HepG2 (cell line): ENCODE data around the gene MRFAP1L1. TPM values are rescaled to one million over a fixed set of nuclear protein-coding genes. Genes with fewer than 3 reads are reported as not detected.

ENCODE experiments used
- CBX1 ChIP-seq: IDR thresholded peaks from one replicate; pipeline ENCODE4 v1.6.1; 2016; ENCODE audit warnings: antibody characterized with exemption, low read depth
- HNRNPUL1 ChIP-seq: fragments of 200-400 bp; formaldehyde crosslinking; IDR thresholded peaks from 2 replicates; pipeline ENCODE4 v1.6.1; 2017; ENCODE audit warnings: low read depth, mild to moderate bottlenecking, low read length, moderate library complexity
- KAT8 ChIP-seq: IDR thresholded peaks from 2 replicates; pipeline ENCODE4 v1.6.1; 2016; ENCODE audit warnings: missing genetic modification reagents, missing compliant biosample characterization
- MIXL1 ChIP-seq: IDR thresholded peaks from 2 replicates; pipeline ENCODE4 v1.6.1; 2016
- NRL ChIP-seq: sonication (generic); formaldehyde crosslinking; IDR thresholded peaks from 2 replicates; pipeline ENCODE4 v1.5.0; 2020; ENCODE audit warnings: missing genetic modification reagents, mild to moderate bottlenecking, moderate library complexity, borderline replicate concordance
- SMC3 ChIP-seq: IDR thresholded peaks from 2 replicates; pipeline ENCODE4 v1.6.1; 2011; ENCODE audit warnings: low read length, improper control_type of control experiment
- SP5 ChIP-seq: IDR thresholded peaks from 2 replicates; pipeline ENCODE4 v1.6.1; 2016; ENCODE audit warnings: low read depth, borderline replicate concordance
- TRIM24 ChIP-seq: sonication (generic); formaldehyde crosslinking; IDR thresholded peaks from 2 replicates; pipeline ENCODE4 v1.8.0; 2022; ENCODE audit warnings: mild to moderate bottlenecking, missing genetic modification reagents
- U2AF1 ChIP-seq: fragments of 200-400 bp; formaldehyde crosslinking; optimal IDR thresholded peaks from 2 replicates; pipeline ENCODE3; 2017; ENCODE audit warnings: mild to moderate bottlenecking, low read depth, low read length
- ZBTB20 ChIP-seq: sonication (generic); formaldehyde crosslinking; IDR thresholded peaks from 2 replicates; pipeline ENCODE4 v1.8.1; 2023; ENCODE audit warnings: missing genetic modification reagents, low read depth, mild to moderate bottlenecking, borderline replicate concordance
- ZBTB42 ChIP-seq: sonication (generic); formaldehyde crosslinking; IDR thresholded peaks from 2 replicates; pipeline ENCODE4 v1.5.0; 2020; ENCODE audit warnings: mild to moderate bottlenecking, missing genetic modification reagents
- ZKSCAN8 ChIP-seq: IDR thresholded peaks from 2 replicates; pipeline ENCODE4 v1.6.1; 2016; ENCODE audit warnings: borderline replicate concordance, missing genetic modification reagents, missing compliant biosample characterization
- ZNF180 ChIP-seq: sonication (generic); formaldehyde crosslinking; IDR thresholded peaks from 2 replicates; pipeline ENCODE4 v1.4.0; 2020; ENCODE audit warnings: low read depth, missing genetic modification reagents, borderline replicate concordance
- ZNF331 ChIP-seq: sonication (generic); formaldehyde crosslinking; IDR thresholded peaks from 2 replicates; pipeline ENCODE4 v1.4.0; 2020; ENCODE audit warnings: missing genetic modification reagents
- ZNF543 ChIP-seq: sonication (generic); formaldehyde crosslinking; IDR thresholded peaks from 2 replicates; pipeline ENCODE4 v1.4.0; 2020; ENCODE audit warnings: mild to moderate bottlenecking, missing genetic modification reagents
- ZNF558 ChIP-seq: sonication (generic); formaldehyde crosslinking; IDR thresholded peaks from 2 replicates; pipeline ENCODE4 v1.9.0; 2022; ENCODE audit warnings: mild to moderate bottlenecking, missing genetic modification reagents, borderline replicate concordance
- ZNF775 ChIP-seq: sonication (generic); formaldehyde crosslinking; IDR thresholded peaks from 2 replicates; pipeline ENCODE4 v1.4.0; 2020; ENCODE audit warnings: missing genetic modification reagents, mild to moderate bottlenecking, moderate library complexity, borderline replicate concordance
- polyA plus RNA-seq, 8 experiments: library from polyadenylated mRNA; depleted of rRNA in 3 of 8; stranded (reverse) in 7 of 8; unstranded in 1 of 8; fragments of >200 nt; fragmentation: Illumina TruSeq in 4 of 8; extraction: Trizol in 4 of 8; gene quantifications; 2 replicates each; pipeline versions ENCODE4 v1.2.1 to v1.2.3, GENCODE V29; 2011 to 2016; ENCODE audit warnings: low read depth in 4 of 8, missing spikeins in 1 of 8, mixed read lengths in 1 of 8; ENCODE audit not compliant: insufficient read depth in 1 of 8
- total RNA-seq, 5 experiments: library from RNA; depleted of rRNA; stranded (reverse); fragments of >200 nt; fragmentation: Illumina TruSeq; extraction: Trizol; gene quantifications; 2 replicates each; pipeline ENCODE4 v1.2.3, GENCODE V29; 2016; ENCODE audit warnings: low read depth in 1 of 5
- TF ChIP-seq, protein P1 (sequence below): sonication (generic); formaldehyde crosslinking; IDR thresholded peaks from 2 replicates; pipeline ENCODE4 v1.8.1; 2023; ENCODE audit warnings: mild to moderate bottlenecking, moderate library complexity, missing genetic modification reagents
- TF ChIP-seq, protein P2 (sequence below): sonication (generic); formaldehyde crosslinking; IDR thresholded peaks from 2 replicates; pipeline ENCODE4 v1.8.0; 2022; ENCODE audit warnings: mild to moderate bottlenecking, missing genetic modification reagents, moderate library complexity
- TF ChIP-seq, protein P3 (sequence below): fragments of 450-650 bp; IDR thresholded peaks from 2 replicates; pipeline ENCODE4 v1.6.1; 2016
- TF ChIP-seq, protein P4 (sequence below): sonication (generic); formaldehyde crosslinking; IDR thresholded peaks from 2 replicates; pipeline ENCODE4 v1.4.0; 2020; ENCODE audit warnings: missing genetic modification reagents

Gene MRFAP1L1
- total and polyA plus RNA-seq, 2 of the 13 experiments (the other 11 are each of a cell fraction or from before 2014, with no cell fraction given): 44.8 to 76.6 TPM

DNA sequence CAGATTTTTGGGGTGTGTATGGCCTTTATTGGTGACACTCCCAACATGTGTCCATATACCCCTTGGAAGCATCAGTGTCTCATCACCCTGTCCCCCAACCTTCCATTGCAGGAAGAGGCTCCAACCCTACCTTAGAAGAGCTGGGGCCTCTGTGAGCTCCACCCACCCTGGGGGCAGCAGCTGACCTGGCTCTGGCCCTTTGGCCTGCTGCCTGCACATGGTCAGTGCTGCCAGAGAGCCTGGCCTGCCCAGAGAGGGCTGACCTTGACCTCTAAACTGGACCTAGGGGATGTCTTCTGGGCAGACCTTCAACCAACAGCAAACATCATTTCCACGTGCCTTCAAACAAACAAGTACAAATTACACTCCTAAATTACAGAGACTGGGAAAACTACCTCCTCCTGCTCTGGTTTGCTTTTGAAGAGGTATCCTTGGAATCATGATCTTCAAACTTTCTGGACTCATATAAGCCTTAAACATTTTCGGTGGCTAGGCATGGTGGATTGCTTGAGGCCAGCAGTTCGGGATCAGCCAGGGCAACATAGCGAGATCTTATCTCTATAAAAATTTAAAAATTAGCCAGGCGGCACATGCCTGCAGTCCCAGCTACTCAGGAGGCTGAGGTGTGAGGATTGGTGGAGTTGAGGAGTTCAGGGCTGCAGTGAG, 45.6 kb upstream of the MRFAP1L1 start (continued):
- peak; percentile 90 for TF ChIP-seq MIXL1 (CRISPR knock-in tag)
- TF ChIP-seq SP5 (CRISPR knock-in tag): peak; percentile 98
- TF ChIP-seq, protein P1, sequence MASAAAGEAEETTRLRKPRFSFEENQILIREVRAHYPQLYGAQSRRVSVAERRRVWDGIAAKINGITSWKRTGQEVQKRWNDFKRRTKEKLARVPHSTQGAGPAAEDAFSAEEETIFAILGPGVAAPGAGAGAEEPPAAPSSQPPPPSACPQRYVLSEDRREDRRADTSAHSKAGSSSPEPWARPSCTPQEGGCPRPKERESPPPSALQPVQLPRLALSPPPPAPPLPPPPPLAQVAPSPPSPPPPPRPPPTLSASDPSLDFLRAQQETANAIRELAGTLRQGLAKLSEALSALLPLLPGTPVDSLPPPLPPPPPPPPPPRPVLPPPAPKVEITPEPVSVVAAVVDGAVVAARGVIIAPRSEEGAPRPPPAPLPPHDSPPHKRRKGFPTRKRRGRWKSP: peak; percentile 42; the same call in 1 of the 2 replicates
- TF ChIP-seq, protein P2, sequence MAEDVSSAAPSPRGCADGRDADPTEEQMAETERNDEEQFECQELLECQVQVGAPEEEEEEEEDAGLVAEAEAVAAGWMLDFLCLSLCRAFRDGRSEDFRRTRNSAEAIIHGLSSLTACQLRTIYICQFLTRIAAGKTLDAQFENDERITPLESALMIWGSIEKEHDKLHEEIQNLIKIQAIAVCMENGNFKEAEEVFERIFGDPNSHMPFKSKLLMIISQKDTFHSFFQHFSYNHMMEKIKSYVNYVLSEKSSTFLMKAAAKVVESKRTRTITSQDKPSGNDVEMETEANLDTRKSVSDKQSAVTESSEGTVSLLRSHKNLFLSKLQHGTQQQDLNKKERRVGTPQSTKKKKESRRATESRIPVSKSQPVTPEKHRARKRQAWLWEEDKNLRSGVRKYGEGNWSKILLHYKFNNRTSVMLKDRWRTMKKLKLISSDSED (CRISPR knock-in tag): no peak
- TF ChIP-seq ZNF775 (CRISPR knock-in tag): no peak
- no peak for TF ChIP-seq CBX1
- TF ChIP-seq ZBTB20: peak; percentile 92; the same call in 1 of the 2 replicates
- peak; percentile 95 for TF ChIP-seq ZKSCAN8 (CRISPR knock-in tag)
- TF ChIP-seq U2AF1: no peak
- no peak for TF ChIP-seq ZBTB42 (CRISPR knock-in tag)
- peak; percentile 79; the same call in 1 of the 2 replicates for TF ChIP-seq NRL (CRISPR knock-in tag)
- TF ChIP-seq KAT8 (CRISPR knock-in tag): peak; percentile 77
- no peak for TF ChIP-seq ZNF558
- TF ChIP-seq ZNF180 (CRISPR knock-in tag): no peak
- peak; percentile 28; the same call in 1 of the 2 replicates for TF ChIP-seq SMC3
- no peak for TF ChIP-seq HNRNPUL1
- no peak for TF ChIP-seq TRIM24
- TF ChIP-seq, protein P3, sequence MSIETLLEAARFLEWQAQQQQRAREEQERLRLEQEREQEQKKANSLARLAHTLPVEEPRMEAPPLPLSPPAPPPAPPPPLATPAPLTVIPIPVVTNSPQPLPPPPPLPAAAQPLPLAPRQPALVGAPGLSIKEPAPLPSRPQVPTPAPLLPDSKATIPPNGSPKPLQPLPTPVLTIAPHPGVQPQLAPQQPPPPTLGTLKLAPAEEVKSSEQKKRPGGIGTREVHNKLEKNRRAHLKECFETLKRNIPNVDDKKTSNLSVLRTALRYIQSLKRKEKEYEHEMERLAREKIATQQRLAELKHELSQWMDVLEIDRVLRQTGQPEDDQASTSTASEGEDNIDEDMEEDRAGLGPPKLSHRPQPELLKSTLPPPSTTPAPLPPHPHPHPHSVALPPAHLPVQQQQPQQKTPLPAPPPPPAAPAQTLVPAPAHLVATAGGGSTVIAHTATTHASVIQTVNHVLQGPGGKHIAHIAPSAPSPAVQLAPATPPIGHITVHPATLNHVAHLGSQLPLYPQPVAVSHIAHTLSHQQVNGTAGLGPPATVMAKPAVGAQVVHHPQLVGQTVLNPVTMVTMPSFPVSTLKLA: peak; percentile 81
- peak; percentile 79; the same call in 1 of the 2 replicates for TF ChIP-seq ZNF543 (CRISPR knock-in tag)
- peak; percentile 89; the same call in 1 of the 2 replicates for TF ChIP-seq ZNF331 (CRISPR knock-in tag)
- TF ChIP-seq, protein P4, sequence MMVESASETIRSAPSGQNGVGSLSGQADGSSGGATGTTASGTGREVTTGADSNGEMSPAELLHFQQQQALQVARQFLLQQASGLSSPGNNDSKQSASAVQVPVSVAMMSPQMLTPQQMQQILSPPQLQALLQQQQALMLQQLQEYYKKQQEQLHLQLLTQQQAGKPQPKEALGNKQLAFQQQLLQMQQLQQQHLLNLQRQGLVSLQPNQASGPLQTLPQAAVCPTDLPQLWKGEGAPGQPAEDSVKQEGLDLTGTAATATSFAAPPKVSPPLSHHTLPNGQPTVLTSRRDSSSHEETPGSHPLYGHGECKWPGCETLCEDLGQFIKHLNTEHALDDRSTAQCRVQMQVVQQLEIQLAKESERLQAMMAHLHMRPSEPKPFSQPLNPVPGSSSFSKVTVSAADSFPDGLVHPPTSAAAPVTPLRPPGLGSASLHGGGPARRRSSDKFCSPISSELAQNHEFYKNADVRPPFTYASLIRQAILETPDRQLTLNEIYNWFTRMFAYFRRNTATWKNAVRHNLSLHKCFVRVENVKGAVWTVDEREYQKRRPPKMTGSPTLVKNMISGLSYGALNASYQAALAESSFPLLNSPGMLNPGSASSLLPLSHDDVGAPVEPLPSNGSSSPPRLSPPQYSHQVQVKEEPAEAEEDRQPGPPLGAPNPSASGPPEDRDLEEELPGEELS (CRISPR knock-in tag): peak; percentile 97
